Caco-2 (cell line): ENCODE data around the gene CD82. TPM values are rescaled to one million over a fixed set of nuclear protein-coding genes. Genes with fewer than 3 reads are reported as not detected.

Experiments used
- BruUV-seq: library from RNA; stranded (reverse); fragments of 400-500 nt; replicated peaks from 2 replicates; lab custom pipeline; 2021; lab: Mats Ljungman, UMichigan
- CTCF ChIA-PET: fragments of 300-600 bp; sonication (Branson Sonifier 250); formaldehyde crosslinking; loops from one replicate; lab custom pipeline; 2022; ENCODE audit warnings: antibody characterized with exemption; lab: Charles Lee
- POLR2A ChIA-PET: fragments of 300-600 bp; sonication (Branson Sonifier 250); formaldehyde crosslinking; loops from one replicate; lab custom pipeline; 2022; ENCODE audit warnings: antibody characterized with exemption; lab: Charles Lee
- DNase-seq, 2 experiments: peaks; one replicate each; pipeline versions ENCODE4 v3.0.0 to v3.0.0-alpha.2; 2020 to 2022
- H3K27me3 ChIP-seq: replicated peaks from 2 replicates; pipeline ENCODE4 v1.6.0; 2011; ENCODE audit warnings: low read length; ENCODE audit not compliant: control insufficient read depth, insufficient read depth
- H3K36me3 ChIP-seq: 2 replicates; pipeline ENCODE4 v1.5.1; 2011; ENCODE audit warnings: low read length; ENCODE audit not compliant: control insufficient read depth, insufficient read depth
- H3K4me1 ChIP-seq: fragments of 250-450 bp; sonication (Bioruptor Pico); 2 replicates; pipeline ENCODE4 v1.5.1; 2020; ENCODE audit warnings: mild to moderate bottlenecking
- H3K4me3 ChIP-seq: 2 replicates; pipeline ENCODE4 v1.5.1; 2011; ENCODE audit warnings: low read depth, mild to moderate bottlenecking, control low read depth, low read length
- H3K9me3 ChIP-seq: fragments of 250-450 bp; sonication (Bioruptor Pico); 2 replicates; pipeline ENCODE4 v1.5.1; 2020; ENCODE audit warnings: mild to moderate bottlenecking, moderate library complexity
- H3K27ac Mint-ChIP-seq: one replicate; pipeline ENCODE4 v1.8.0; 2022; ENCODE audit warnings: mixed read lengths; ENCODE audit not compliant: unreplicated experiment
- H3K27me3 Mint-ChIP-seq: one replicate; pipeline ENCODE4 v1.8.0; 2022; ENCODE audit warnings: mixed read lengths; ENCODE audit not compliant: insufficient read depth, unreplicated experiment
- H3K36me3 Mint-ChIP-seq: one replicate; pipeline ENCODE4 v1.8.0; 2022; ENCODE audit warnings: mild to moderate bottlenecking, mixed read lengths; ENCODE audit not compliant: insufficient read depth, unreplicated experiment
- H3K4me1 Mint-ChIP-seq: one replicate; pipeline ENCODE4 v1.8.0; 2022; ENCODE audit warnings: low read depth, mixed read lengths; ENCODE audit not compliant: unreplicated experiment
- H3K4me3 Mint-ChIP-seq: one replicate; pipeline ENCODE4 v1.8.0; 2022; ENCODE audit warnings: mild to moderate bottlenecking, moderate library complexity, mixed read lengths; ENCODE audit not compliant: unreplicated experiment
- H3K9me3 Mint-ChIP-seq: one replicate; pipeline ENCODE4 v1.8.0; 2022; ENCODE audit warnings: mixed read lengths; ENCODE audit not compliant: unreplicated experiment
- CTCF ChIP-seq, 2 experiments: fragments of 200-600 bp in 1 of 2; IDR thresholded peaks; 1 replicate in 1 of 2; 2 replicates in 1 of 2; pipeline versions ENCODE4 v1.5.1 to v1.8.0; 2011 to 2022; ENCODE audit warnings: antibody characterized with exemption in 1 of 2, control low read depth in 1 of 2, inconsistent platforms in 1 of 2, low read depth in 1 of 2, low read length in 1 of 2, mild to moderate bottlenecking in 1 of 2, moderate library complexity in 1 of 2; ENCODE audit not compliant: insufficient read depth in 1 of 2, severe bottlenecking in 1 of 2, unreplicated experiment in 1 of 2
- intact Hi-C: fragments of 100-400 bp; cut with micrococcal nuclease; formaldehyde crosslinking; loops from one replicate; pipeline ENCODE4 v1.10.0; 2022; ENCODE audit not compliant: unreplicated experiment
- total RNA-seq: library from RNA; stranded (reverse); gene quantifications from 2 replicates; pipeline ENCODE4 v1.2.3, GENCODE V29; 2022

Gene CD82
- total RNA-seq, 1 experiment from 2014 or later = 4.3 TPM

DNA sequence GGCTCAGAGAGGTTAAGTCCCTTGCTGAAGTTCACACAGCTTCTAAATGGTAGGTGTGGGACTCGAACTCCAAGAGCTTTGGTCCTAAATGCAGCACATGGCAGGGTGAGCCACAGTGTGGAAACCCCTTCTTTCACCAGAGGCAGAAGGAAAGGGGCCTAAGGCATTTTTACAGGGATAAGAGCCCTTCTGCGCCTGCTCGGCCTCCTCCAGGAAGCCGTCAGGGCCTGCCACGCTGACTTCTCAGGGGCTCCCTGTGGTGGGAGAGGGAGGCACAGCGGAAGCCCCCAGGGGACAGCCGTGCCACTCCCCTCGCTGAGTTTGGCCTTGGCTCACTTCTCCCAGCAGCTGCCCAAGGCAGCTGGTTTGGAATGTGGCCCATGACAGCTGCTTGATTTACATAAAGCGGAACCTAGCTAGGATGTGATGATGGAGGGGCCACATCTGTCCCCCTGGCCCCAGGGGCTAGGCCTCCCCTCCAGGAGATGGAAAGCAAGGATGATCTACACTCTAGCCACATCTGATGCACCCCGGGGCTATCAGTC lies 35.4 kb downstream of the CD82 start:
- no peak for TF ChIP-seq CTCF (IDR thresholded peaks at IDR 0.05; ENCODE audit: insufficient read depth in 1 of 2, low read depth in 1 of 2, low read length in 1 of 2, severe bottlenecking in 1 of 2, unreplicated experiment in 1 of 2)
- no peaks in the 10 kb centered on the region for H3K9me3 Mint-ChIP-seq
- no TSS peak for BruUV-seq
- Histone ChIP-seq H3K9me3 (no peaks in the 10 kb centered on the region), H3K4me1 (no peaks in the 10 kb centered on the region), H3K4me3 (no peak overlapping the region), H3K36me3 (no peaks in the 10 kb centered on the region), H3K27me3 (no peaks in the 10 kb centered on the region)
- H3K36me3 Mint-ChIP-seq = no peaks in the 10 kb centered on the region
- no peak overlapping the region for H3K4me3 Mint-ChIP-seq
- no peaks in the 10 kb centered on the region for H3K4me1 Mint-ChIP-seq
- no peak overlapping the region for H3K27ac Mint-ChIP-seq
- POLR2A ChIA-PET = no interaction called here
- DNase-seq = no peak
- CTCF ChIA-PET = no interaction called here
- H3K27me3 Mint-ChIP-seq = no peaks in the 10 kb centered on the region
- intact Hi-C loops = no loop called here

DNA sequence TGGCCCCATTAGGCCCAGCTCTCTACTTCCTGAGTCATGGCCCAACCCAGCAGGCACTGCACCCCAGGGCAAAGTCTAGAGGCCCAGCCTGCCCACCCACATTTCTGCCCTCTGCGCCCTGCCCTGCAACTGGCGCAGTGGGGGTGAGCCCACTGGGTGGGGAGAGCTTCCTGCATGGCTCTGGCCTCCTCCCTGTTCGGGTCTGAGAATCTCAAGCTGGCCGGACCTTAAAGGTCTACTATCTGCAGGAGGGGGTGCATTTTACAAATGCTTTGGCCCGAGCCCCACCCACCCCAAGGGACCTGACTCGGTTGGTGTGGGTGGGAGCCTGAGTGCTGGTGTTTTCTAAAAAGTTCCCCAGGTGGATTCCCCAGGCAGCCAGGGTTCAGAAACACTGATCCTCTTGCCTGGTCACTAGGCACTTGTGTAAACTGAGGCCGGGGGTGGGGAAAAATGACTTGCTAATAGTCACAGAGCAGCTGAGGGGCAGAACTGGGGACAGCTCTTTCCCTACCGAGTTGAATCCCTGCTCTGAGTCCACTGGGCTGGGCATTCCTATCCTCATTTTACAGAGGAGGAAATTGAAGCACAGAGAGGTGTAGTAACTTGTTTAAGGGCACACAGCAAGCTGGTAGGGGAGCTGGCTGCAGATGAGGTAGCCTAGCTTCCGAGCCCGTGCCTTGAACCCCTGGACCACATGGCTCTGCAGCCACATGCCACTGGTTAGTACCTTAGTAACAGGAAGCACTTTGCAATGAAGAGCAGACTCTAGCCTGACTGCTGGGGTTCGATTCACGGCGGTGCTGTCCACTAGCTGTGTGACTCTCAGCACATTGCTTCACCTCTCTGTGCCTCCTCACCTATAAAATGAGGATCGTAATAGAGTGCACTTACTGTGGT lies 36.3 kb downstream of the CD82 start:
- DNase-seq = no peak
- H3K4me1 ChIP-seq = no peaks in the 10 kb centered on the region
- H3K36me3 ChIP-seq = no peaks in the 10 kb centered on the region
- Mint-ChIP-seq H3K27me3 (no peaks in the 10 kb centered on the region), H3K4me1 (no peaks in the 10 kb centered on the region), H3K27ac (no peak overlapping the region), H3K9me3 (no peaks in the 10 kb centered on the region), H3K4me3 (no peak overlapping the region), H3K36me3 (no peaks in the 10 kb centered on the region)
- intact Hi-C loops = no loop called here
- CTCF ChIA-PET = no interaction called here
- H3K27me3 ChIP-seq = no peaks in the 10 kb centered on the region
- POLR2A ChIA-PET = no interaction called here
- no peak overlapping the region for H3K4me3 ChIP-seq
- BruUV-seq = no TSS peak
- TF ChIP-seq CTCF (IDR thresholded peaks at IDR 0.05; ENCODE audit: insufficient read depth in 1 of 2, low read depth in 1 of 2, low read length in 1 of 2, severe bottlenecking in 1 of 2, unreplicated experiment in 1 of 2) = no peak
- no peaks in the 10 kb centered on the region for H3K9me3 ChIP-seq

DNA sequence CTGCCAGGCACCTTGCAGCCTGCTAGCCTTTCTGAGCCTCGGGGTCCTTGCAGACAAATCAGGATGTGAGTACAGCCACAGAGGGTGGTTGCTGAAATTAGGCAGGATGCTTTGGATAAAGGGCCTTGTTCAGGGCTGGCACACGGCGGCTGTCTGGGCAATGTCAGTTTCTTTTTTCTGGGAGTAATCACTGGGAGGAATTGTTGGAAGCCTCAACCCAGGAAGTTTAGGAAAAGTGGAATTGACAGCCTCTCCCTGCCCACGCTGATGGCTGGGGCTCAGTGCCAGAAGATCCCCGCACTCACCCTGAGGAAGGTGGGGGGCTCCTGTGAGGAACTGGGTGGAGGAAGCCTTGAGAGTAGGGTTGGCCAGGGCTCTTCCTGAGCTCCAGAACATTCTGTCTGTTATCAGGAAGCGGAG lies 37.4 kb downstream of the CD82 start:
- DNase-seq = no peak
- TF ChIP-seq CTCF (IDR thresholded peaks at IDR 0.05; ENCODE audit: insufficient read depth in 1 of 2, low read depth in 1 of 2, low read length in 1 of 2, severe bottlenecking in 1 of 2, unreplicated experiment in 1 of 2) = no peak
- H3K27me3 ChIP-seq = no peaks in the 10 kb centered on the region
- H3K4me3 ChIP-seq = no peak overlapping the region
- BruUV-seq = no TSS peak
- no peaks in the 10 kb centered on the region for H3K9me3 Mint-ChIP-seq
- H3K36me3 Mint-ChIP-seq = no peaks in the 10 kb centered on the region
- ChIA-PET POLR2A (no interaction called here), CTCF (no interaction called here)
- no peaks in the 10 kb centered on the region for H3K36me3 ChIP-seq
- H3K4me1 ChIP-seq = no peaks in the 10 kb centered on the region
- no peak overlapping the region for H3K27ac Mint-ChIP-seq
- H3K4me3 Mint-ChIP-seq = no peak overlapping the region
- intact Hi-C loops = no loop called here
- H3K4me1 Mint-ChIP-seq = peaks cover 3% of the 10 kb centered on the region
- no peaks in the 10 kb centered on the region for H3K27me3 Mint-ChIP-seq
- H3K9me3 ChIP-seq = no peaks in the 10 kb centered on the region
